ENCODE measurements around the gene DAP3. TPM values are rescaled to one million over a fixed set of nuclear protein-coding genes. Genes with fewer than 3 reads are reported as not detected.

DAP3 gene
- polyA plus RNA-seq, 2 of the 4 experiments (the other 2 are of a cell fraction) = 96.3 to 171 TPM

- Histone ChIP-seq H3K4me3 (no peak overlapping the region), H3K9me3 (no peaks in the 10 kb centered on the region), H3K27ac (no peak overlapping the region), H3K4me2 (no peak overlapping the region), H3K4me1 (no peaks in the 10 kb centered on the region)
- FAIRE-seq (no peak), ATAC-seq (no peak), DNase-seq (ENCODE audit: low read depth in 1 of 2, low spot score in 1 of 2) (no peak)
- ChIA-PET CTCF (interaction anchor here (1.4 kb wide), 1 partner anchor 9 kb away, joined by 3 read pairs; no protein-coding TSS in a partner anchor), POLR2A (no interaction called here)
- TF ChIP-seq BHLHE40 (IDR thresholded peaks at IDR 0.05; ENCODE audit: low read depth, low read length) (no peak), FOSB (CRISPR knock-in tag; IDR thresholded peaks at IDR 0.05) (no peak), POLR2A (IDR thresholded peaks at IDR 0.05; ENCODE audit: low read length) (no peak)
- 93% methylated on average over 2 of the region's 4 CpGs for WGBS (ENCODE audit: missing lambda C conversion rate)
Measured at GRCh38 chr1:155719703-155720102, 30.8 kb downstream of the DAP3 start.

GRCh38 chr1:155725142-155725541, 36.3 kb downstream of the DAP3 start:
- FAIRE-seq (no peak), ATAC-seq (no peak), DNase-seq (ENCODE audit: low read depth in 1 of 2, low spot score in 1 of 2) (no peak)
- H3K4me2 ChIP-seq = no peak overlapping the region
- ChIA-PET POLR2A (no interaction called here), CTCF (interaction anchor here (0.8 to 1.3 kb wide), 2 partner anchors 9 to 403 kb away, joined by 3 to 4 read pairs; no protein-coding TSS in a partner anchor)
- H3K9me3 ChIP-seq = no peaks in the 10 kb centered on the region
- 93% methylated on average over 3 of the region's 3 CpGs for whole genome bisulfite sequencing (ENCODE audit: missing lambda C conversion rate)
- TF ChIP-seq PBX3 (IDR thresholded peaks at IDR 0.05) (no peak), EP300 (IDR thresholded peaks at IDR 0.05) (no peak), EHMT2 (IDR thresholded peaks at IDR 0.05; ENCODE audit: low read depth) (no peak), SREBF2 (IDR thresholded peaks at IDR 0.05) (no peak), ELK1 (IDR thresholded peaks at IDR 0.05; ENCODE audit: low read depth, low read length) (no peak), PHF8 (IDR thresholded peaks at IDR 0.05; ENCODE audit: borderline replicate concordance, low read depth) (no peak), BHLHE40 (IDR thresholded peaks at IDR 0.05; ENCODE audit: low read depth, low read length) (no peak), CEBPB (IDR thresholded peaks at IDR 0.05) (no peak), MAFK (IDR thresholded peaks at IDR 0.05; ENCODE audit: partially characterized antibody) (no peak), HOXA7 (CRISPR knock-in tag; IDR thresholded peaks at IDR 0.05) (no peak), RARB (CRISPR knock-in tag; IDR thresholded peaks at IDR 0.05) (no peak), ZC3H11A (IDR thresholded peaks at IDR 0.05) (no peak), NR3C1 (IDR thresholded peaks at IDR 0.05) (no peak)
- H3K4me1 ChIP-seq = no peaks in the 10 kb centered on the region
- no peak overlapping the region for H3K27ac ChIP-seq
- no peak overlapping the region for H3K4me3 ChIP-seq

- no peaks in the 10 kb centered on the region for H3K9me3 ChIP-seq
- 66% methylated on average over 12 of the region's 12 CpGs for WGBS (ENCODE audit: missing lambda C conversion rate)
- POLR2A ChIA-PET = interaction anchor here (0.6 kb wide), 1 partner anchor 1432 kb away, joined by 7 read pairs; no protein-coding TSS in a partner anchor
- peak; percentile 29; the same call in 2 of the 3 replicates for TF ChIP-seq SMC3 (IDR thresholded peaks at IDR 0.05)
- TF ChIP-seq REST (IDR thresholded peaks at IDR 0.05) = no peak
- peak; percentile 54 for TF ChIP-seq MAFK (IDR thresholded peaks at IDR 0.05; ENCODE audit: partially characterized antibody)
- TF ChIP-seq, protein P1, sequence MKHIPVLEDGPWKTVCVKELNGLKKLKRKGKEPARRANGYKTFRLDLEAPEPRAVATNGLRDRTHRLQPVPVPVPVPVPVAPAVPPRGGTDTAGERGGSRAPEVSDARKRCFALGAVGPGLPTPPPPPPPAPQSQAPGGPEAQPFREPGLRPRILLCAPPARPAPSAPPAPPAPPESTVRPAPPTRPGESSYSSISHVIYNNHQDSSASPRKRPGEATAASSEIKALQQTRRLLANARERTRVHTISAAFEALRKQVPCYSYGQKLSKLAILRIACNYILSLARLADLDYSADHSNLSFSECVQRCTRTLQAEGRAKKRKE (CRISPR knock-in tag; IDR thresholded peaks at IDR 0.05; ENCODE audit: low read depth) = no peak
- TF ChIP-seq RAD21 (conservative IDR thresholded peaks at IDR 0.05 in 1 of 2, IDR thresholded peaks at IDR 0.05 in 1 of 2) = peak; percentile 40 to 64; a peak in 3 of 5 replicates
- peak; percentile 67 for TF ChIP-seq CTCF (IDR thresholded peaks at IDR 0.05)
- no peak for TF ChIP-seq POLR2A (IDR thresholded peaks at IDR 0.05; ENCODE audit: low read length)
- no peaks in the 10 kb centered on the region for H3K4me1 ChIP-seq
- CTCF ChIA-PET = interaction anchor here (0.6 to 1.6 kb wide), 16 partner anchors 8 to 504 kb away, joined by 3 to 6 read pairs (median 3); no protein-coding TSS in a partner anchor
- H3K4me3 ChIP-seq = no peak overlapping the region
- FAIRE-seq (peak; percentile 23), ATAC-seq (peak; percentile 95 to 96), DNase-seq (ENCODE audit: low read depth in 1 of 2, low spot score in 1 of 2) (peak; percentile 33 to 81)
- no peak overlapping the region for H3K27ac ChIP-seq
- H3K4me2 ChIP-seq = no peak overlapping the region
Measured at GRCh38 chr1:155729031-155729898, 40.4 kb downstream of the DAP3 start.
